ENCODE data around the gene SUMF1.

Gene SUMF1

GRCh38 chr3:4466741-4467521 is at the start of gene SUMF1:
Gene SUMF1 (minus strand): TSS chr3:4467269. CDS start chr3:4467245, 24 bp downstream.
- DNase-seq (ENCODE audit: low spot score): peak; percentile 94

GRCh38 chr3:4515916-4516579 is 49.0 kb upstream of the SUMF1 start:
- DNase-seq (ENCODE audit: low spot score): no peak

- no peak for DNase-seq (ENCODE audit: low spot score)
These were observed 47.8 kb upstream of the SUMF1 start for GRCh38 chr3:4514916-4515315.

GRCh38 chr3:4514321-4514720 is 47.3 kb upstream of the SUMF1 start:
- DNase-seq (ENCODE audit: low spot score): no peak

- DNase-seq (ENCODE audit: low spot score): no peak
These were observed 46.0 kb upstream of the SUMF1 start for GRCh38 chr3:4512895-4513616.

GRCh38 chr3:4511491-4512262 is 44.6 kb upstream of the SUMF1 start:
- DNase-seq (ENCODE audit: low spot score): no peak

- DNase-seq (ENCODE audit: low spot score): no peak
These were observed 43.1 kb upstream of the SUMF1 start for GRCh38 chr3:4509983-4510755.

- no peak for DNase-seq (ENCODE audit: low spot score)
These were observed 42.0 kb upstream of the SUMF1 start for GRCh38 chr3:4509043-4509442.

- DNase-seq (ENCODE audit: low spot score): peak; percentile 35
These were observed 41.2 kb upstream of the SUMF1 start for GRCh38 chr3:4508048-4508981.

GRCh38 chr3:4507024-4507596 is 40.0 kb upstream of the SUMF1 start:
- DNase-seq (ENCODE audit: low spot score): no peak

- no peak for DNase-seq (ENCODE audit: low spot score)
These were observed 39.5 kb upstream of the SUMF1 start for GRCh38 chr3:4506559-4507023.

- DNase-seq (ENCODE audit: low spot score): no peak
These were observed 38.9 kb upstream of the SUMF1 start for GRCh38 chr3:4505688-4506558.

GRCh38 chr3:4504340-4505261 is 37.5 kb upstream of the SUMF1 start:
- DNase-seq (ENCODE audit: low spot score): no peak

GRCh38 chr3:4503050-4503449 is 36.0 kb upstream of the SUMF1 start:
- DNase-seq (ENCODE audit: low spot score): no peak

- DNase-seq (ENCODE audit: low spot score): no peak
These were observed 34.9 kb upstream of the SUMF1 start for GRCh38 chr3:4501927-4502326.

- no peak for DNase-seq (ENCODE audit: low spot score)
These were observed 34.4 kb upstream of the SUMF1 start for GRCh38 chr3:4501437-4501836.

- DNase-seq (ENCODE audit: low spot score): no peak
These were observed 31.4 kb upstream of the SUMF1 start for GRCh38 chr3:4498446-4498845.
